Testis (tissue), 3 donors: ENCODE measurements around the gene PSMD2. TPM values are rescaled to one million over a fixed set of nuclear protein-coding genes. Genes with fewer than 3 reads are reported as not detected.

ENCODE experiments used
- DNase-seq: peaks from one replicate; pipeline ENCODE4 v3.0.0-alpha.2; 2019
- H3K27ac ChIP-seq, 2 donors: fragments of 200-600 bp; sonication (generic); one replicate each; pipeline ENCODE4 v1.5.1; 2019
- H3K27me3 ChIP-seq: fragments of 200-600 bp; sonication (generic); one replicate; pipeline ENCODE4 v1.5.1; 2019
- H3K36me3 ChIP-seq: fragments of 200-600 bp; sonication (generic); one replicate; pipeline ENCODE4 v1.5.1; 2017; ENCODE audit warnings: low read depth; ENCODE audit errors: missing control alignments
- H3K4me1 ChIP-seq: fragments of 200-600 bp; sonication (generic); one replicate; pipeline ENCODE4 v1.5.1; 2019
- H3K4me3 ChIP-seq, 2 donors: fragments of 200-600 bp; sonication (generic); one replicate each; pipeline ENCODE4 v1.5.1; 2017 to 2019
- H3K9me3 ChIP-seq: fragments of 200-600 bp; sonication (generic); one replicate; pipeline ENCODE4 v1.5.1; 2017
- CTCF ChIP-seq, 3 experiments: fragments of 450-650 bp in 2 of 3; fragments of 200-600 bp in 1 of 3; sonication (generic) in 1 of 3; IDR thresholded peaks; one replicate each; pipeline ENCODE4 v1.5.1; 2016 to 2019; ENCODE audit warnings: antibody characterized with exemption in 3 of 3, mild to moderate bottlenecking in 2 of 3, moderate library complexity in 1 of 3
- POLR2A ChIP-seq: fragments of 450-650 bp; IDR thresholded peaks from one replicate; pipeline ENCODE4 v1.6.1; 2017; ENCODE audit warnings: antibody characterized with exemption, mild to moderate bottlenecking, moderate library complexity
- WGBS, 2 donors: methylation state at CpG; one replicate each; pipeline ENCODE4 v1.1.5; 2018; 5-methylcytosine and 5-hydroxymethylcytosine counted together
- intact Hi-C: fragments of 100-400 bp; cut with DNase I; formaldehyde crosslinking; loops from one replicate; pipeline ENCODE4 v1.15.1; 2023; ENCODE audit warnings: low total_unique reads
- polyA plus RNA-seq: library from polyadenylated mRNA; stranded (reverse); fragments of 350-450 nt; fragmentation: Illumina TruSeq; extraction: RNeasy Lipid Tissue Mini Kit (QIAGEN cat#74804); gene quantifications from one replicate; pipeline ENCODE4 v1.2.3, GENCODE V29; 2014; ENCODE audit warnings: low read depth, low replicate concordance; ENCODE audit not compliant: insufficient read depth
- total RNA-seq, 2 donors: library from RNA; depleted of rRNA; stranded (reverse); fragments of >200 nt; gene quantifications; one replicate each; pipeline ENCODE4 v1.2.3, GENCODE V29; 2016

Gene PSMD2
- total and polyA plus RNA-seq, 3 donors from 2014 or later: 289 to 379 (median 339) TPM

- intact Hi-C loops: no loop called here
Measured at GRCh38 chr3:184351511-184352148, 52.6 kb downstream of the PSMD2 start.

GRCh38 chr3:184352149-184352785, 53.2 kb downstream of the PSMD2 start:
- no peaks in the 10 kb centered on the region for H3K36me3 ChIP-seq
- no peak for TF ChIP-seq POLR2A
- no peak for TF ChIP-seq CTCF (IDR thresholded peaks at IDR 0.05)
- no peaks in the 10 kb centered on the region for H3K9me3 ChIP-seq
- intact Hi-C loops: no loop called here
- no peaks in the 10 kb centered on the region for H3K27me3 ChIP-seq
- DNase-seq: no peak
- H3K27ac ChIP-seq: peak overlapping the region in 1 of 2 donors; percentile 56
- H3K4me1 ChIP-seq: peaks cover 67% of the 10 kb centered on the region
- no peak overlapping the region for H3K4me3 ChIP-seq
- 77 to 81% methylated on average over 15 of the region's 15 CpGs for WGBS, 2 donors

More at GRCh38 chr3:184351511-184352148, 52.6 kb downstream of the PSMD2 start:
- no peaks in the 10 kb centered on the region for H3K36me3 ChIP-seq
- H3K9me3 ChIP-seq: no peaks in the 10 kb centered on the region
- H3K27me3 ChIP-seq: no peaks in the 10 kb centered on the region
- H3K4me1 ChIP-seq: peaks cover 65% of the 10 kb centered on the region
- H3K27ac ChIP-seq: peak overlapping the region in 1 of 2 donors; percentile 56
- DNase-seq: peak; percentile 79
- no peak overlapping the region for H3K4me3 ChIP-seq
- 41 to 44% methylated on average over 8 to 9 of the region's 9 CpGs for WGBS, 2 donors
- TF ChIP-seq POLR2A (no peak), CTCF (IDR thresholded peaks at IDR 0.05) (no peak)

GRCh38 chr3:184352897-184353545, 54.0 kb downstream of the PSMD2 start:
- Histone ChIP-seq H3K9me3 (no peaks in the 10 kb centered on the region), H3K27ac (peak overlapping the region in 1 of 2 donors; percentile 56), H3K27me3 (no peaks in the 10 kb centered on the region), H3K4me1 (peaks cover 66% of the 10 kb centered on the region), H3K4me3 (no peak overlapping the region), H3K36me3 (no peaks in the 10 kb centered on the region)
- no peak for TF ChIP-seq CTCF (IDR thresholded peaks at IDR 0.05)
- TF ChIP-seq POLR2A: no peak
- WGBS, 2 donors: 86 to 93% methylated on average over 8 of the region's 11 CpGs
- DNase-seq: no peak
- intact Hi-C loops: no loop called here

GRCh38 chr3:184353546-184353941, 54.5 kb downstream of the PSMD2 start:
- 89 to 90% methylated on average over 2 to 6 of the region's 11 CpGs for WGBS, 2 donors
- H3K27me3 ChIP-seq: no peaks in the 10 kb centered on the region
- intact Hi-C loops: no loop called here
- no peak for DNase-seq
- H3K4me1 ChIP-seq: peaks cover 66% of the 10 kb centered on the region
- no peak overlapping the region for H3K27ac ChIP-seq
- H3K36me3 ChIP-seq: no peaks in the 10 kb centered on the region
- H3K4me3 ChIP-seq: no peak overlapping the region
- H3K9me3 ChIP-seq: no peaks in the 10 kb centered on the region
- TF ChIP-seq CTCF (IDR thresholded peaks at IDR 0.05) (no peak), POLR2A (no peak)
